HepG2 (cell line): ENCODE results near the gene MSANTD1. TPM values are rescaled to one million over a fixed set of nuclear protein-coding genes. Genes with fewer than 3 reads are reported as not detected.

Experiments used
- KLF13 ChIP-seq: sonication (generic); formaldehyde crosslinking; IDR thresholded peaks from 2 replicates; pipeline ENCODE4 v1.4.0; 2020; ENCODE audit warnings: mild to moderate bottlenecking, missing genetic modification reagents
- KLF9 ChIP-seq: IDR thresholded peaks from 2 replicates; pipeline ENCODE4 v1.6.1; 2016; ENCODE audit warnings: low read depth
- MLLT10 ChIP-seq: sonication (generic); formaldehyde crosslinking; IDR thresholded peaks from 2 replicates; pipeline ENCODE4 v1.4.0; 2020; ENCODE audit warnings: missing genetic modification reagents
- MTERF4 ChIP-seq: sonication (generic); formaldehyde crosslinking; IDR thresholded peaks from 2 replicates; pipeline ENCODE4 v1.8.0; 2023; ENCODE audit warnings: mild to moderate bottlenecking, missing genetic modification reagents
- NFAT5 ChIP-seq: sonication (generic); formaldehyde crosslinking; IDR thresholded peaks from 2 replicates; pipeline ENCODE4 v1.4.0; 2020; ENCODE audit warnings: missing genetic modification reagents
- NR2C2 ChIP-seq: sonication (generic); formaldehyde crosslinking; IDR thresholded peaks from 2 replicates; pipeline ENCODE4 v1.4.0; 2020; ENCODE audit warnings: missing genetic modification reagents, mild to moderate bottlenecking, moderate library complexity, borderline replicate concordance
- PRDM10 ChIP-seq: sonication (generic); formaldehyde crosslinking; IDR thresholded peaks from 2 replicates; pipeline ENCODE4 v1.4.0; 2020; ENCODE audit warnings: low read depth, missing genetic modification reagents
- RFX1 ChIP-seq: fragments of 450-650 bp; IDR thresholded peaks from 2 replicates; pipeline ENCODE4 v1.6.1; 2017
- SCMH1 ChIP-seq: sonication (generic); formaldehyde crosslinking; IDR thresholded peaks from 2 replicates; pipeline ENCODE4 v1.9.0; 2021; ENCODE audit warnings: missing genetic modification reagents, mild to moderate bottlenecking, borderline replicate concordance
- SIX1 ChIP-seq: sonication (generic); formaldehyde crosslinking; IDR thresholded peaks from 2 replicates; pipeline ENCODE4 v1.4.0; 2020; ENCODE audit warnings: missing genetic modification reagents, borderline replicate concordance
- TCF7 ChIP-seq: sonication (generic); IDR thresholded peaks from 2 replicates; pipeline ENCODE4 v1.6.1; 2016; ENCODE audit warnings: antibody characterized with exemption, low read depth
- ZBTB7A ChIP-seq: sonication (generic); formaldehyde crosslinking; IDR thresholded peaks from 2 replicates; pipeline ENCODE4 v1.8.0; 2022; ENCODE audit warnings: mild to moderate bottlenecking, missing genetic modification reagents
- ZFP82 ChIP-seq: sonication (generic); formaldehyde crosslinking; IDR thresholded peaks from 2 replicates; pipeline ENCODE4 v1.5.1; 2020; ENCODE audit warnings: mild to moderate bottlenecking, missing genetic modification reagents, borderline replicate concordance
- ZFX ChIP-seq: sonication (generic); formaldehyde crosslinking; IDR thresholded peaks from 2 replicates; pipeline ENCODE4 v1.4.0; 2020; ENCODE audit warnings: mild to moderate bottlenecking, low read depth, missing genetic modification reagents, moderate library complexity
- ZNF441 ChIP-seq: sonication (generic); formaldehyde crosslinking; IDR thresholded peaks from 2 replicates; pipeline ENCODE4 v1.7.0; 2021; ENCODE audit warnings: missing genetic modification reagents, borderline replicate concordance
- ZNF572 ChIP-seq: sonication (generic); formaldehyde crosslinking; IDR thresholded peaks from 2 replicates; pipeline ENCODE4 v1.5.1; 2020; ENCODE audit warnings: mild to moderate bottlenecking, missing genetic modification reagents
- ZNF879 ChIP-seq: sonication (generic); formaldehyde crosslinking; IDR thresholded peaks from 2 replicates; pipeline ENCODE4 v1.8.1; 2023; ENCODE audit warnings: missing genetic modification reagents
- ZSCAN31 ChIP-seq: sonication (generic); formaldehyde crosslinking; IDR thresholded peaks from 2 replicates; pipeline ENCODE4 v1.5.0; 2020; ENCODE audit warnings: low read depth, mild to moderate bottlenecking, missing genetic modification reagents
- polyA plus RNA-seq, 8 experiments: library from polyadenylated mRNA; depleted of rRNA in 3 of 8; stranded (reverse) in 7 of 8; unstranded in 1 of 8; fragments of >200 nt; fragmentation: Illumina TruSeq in 4 of 8; extraction: Trizol in 4 of 8; gene quantifications; 2 replicates each; pipeline versions ENCODE4 v1.2.1 to v1.2.3, GENCODE V29; 2011 to 2016; ENCODE audit warnings: low read depth in 4 of 8, missing spikeins in 1 of 8, mixed read lengths in 1 of 8; ENCODE audit not compliant: insufficient read depth in 1 of 8
- total RNA-seq, 5 experiments: library from RNA; depleted of rRNA; stranded (reverse); fragments of >200 nt; fragmentation: Illumina TruSeq; extraction: Trizol; gene quantifications; 2 replicates each; pipeline ENCODE4 v1.2.3, GENCODE V29; 2016; ENCODE audit warnings: low read depth in 1 of 5
- TF ChIP-seq, protein P1 (sequence below): sonication (generic); formaldehyde crosslinking; IDR thresholded peaks from 2 replicates; pipeline ENCODE4 v1.8.1; 2022; ENCODE audit warnings: low read depth, mild to moderate bottlenecking, missing genetic modification reagents

Gene MSANTD1
- total and polyA plus RNA-seq, 2 of the 13 experiments (the other 11 are each of a cell fraction or from before 2014, with no cell fraction given) = 0.22 to 0.40 TPM

DNA sequence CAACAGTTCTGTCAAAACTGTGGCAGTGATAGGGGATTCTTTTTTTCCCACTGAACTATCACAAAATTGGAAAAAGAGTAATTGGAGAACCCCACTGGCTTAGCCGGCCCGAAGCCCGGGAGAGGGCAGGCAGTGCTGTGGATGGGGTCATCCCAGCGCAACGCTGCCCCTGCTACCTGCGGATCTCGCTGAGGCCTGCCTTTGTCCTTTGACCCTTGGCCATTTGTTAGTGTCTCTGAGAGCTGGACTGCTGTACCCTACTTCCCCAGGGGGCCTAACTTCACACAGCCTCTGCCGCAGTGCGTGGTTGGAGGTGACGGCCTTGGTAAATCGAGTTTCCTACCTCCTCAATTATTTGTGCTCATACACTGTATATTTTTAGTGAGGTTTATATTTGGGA, 43.0 kb upstream of the MSANTD1 start (continued):
- TF ChIP-seq MTERF4 (CRISPR knock-in tag) (no peak; the same call in 1 of the 2 replicates), ZFP82 (no peak), SIX1 (no peak), NFAT5 (CRISPR knock-in tag) (no peak), KLF13 (CRISPR knock-in tag) (no peak), PRDM10 (CRISPR knock-in tag) (peak; percentile 71; the same call in 1 of the 2 replicates), ZNF441 (CRISPR knock-in tag) (no peak), ZNF572 (no peak), ZNF879 (CRISPR knock-in tag) (no peak), NR2C2 (peak; percentile 94), RFX1 (no peak), ZFX (CRISPR knock-in tag) (peak; percentile 95), TCF7 (peak; percentile 64), ZBTB7A (CRISPR knock-in tag) (peak; percentile 51; the same call in 1 of the 2 replicates), ZSCAN31 (CRISPR knock-in tag) (no peak), SCMH1 (CRISPR knock-in tag) (no peak), KLF9 (CRISPR knock-in tag) (no peak), MLLT10 (CRISPR knock-in tag) (no peak)
- TF ChIP-seq, protein P1, sequence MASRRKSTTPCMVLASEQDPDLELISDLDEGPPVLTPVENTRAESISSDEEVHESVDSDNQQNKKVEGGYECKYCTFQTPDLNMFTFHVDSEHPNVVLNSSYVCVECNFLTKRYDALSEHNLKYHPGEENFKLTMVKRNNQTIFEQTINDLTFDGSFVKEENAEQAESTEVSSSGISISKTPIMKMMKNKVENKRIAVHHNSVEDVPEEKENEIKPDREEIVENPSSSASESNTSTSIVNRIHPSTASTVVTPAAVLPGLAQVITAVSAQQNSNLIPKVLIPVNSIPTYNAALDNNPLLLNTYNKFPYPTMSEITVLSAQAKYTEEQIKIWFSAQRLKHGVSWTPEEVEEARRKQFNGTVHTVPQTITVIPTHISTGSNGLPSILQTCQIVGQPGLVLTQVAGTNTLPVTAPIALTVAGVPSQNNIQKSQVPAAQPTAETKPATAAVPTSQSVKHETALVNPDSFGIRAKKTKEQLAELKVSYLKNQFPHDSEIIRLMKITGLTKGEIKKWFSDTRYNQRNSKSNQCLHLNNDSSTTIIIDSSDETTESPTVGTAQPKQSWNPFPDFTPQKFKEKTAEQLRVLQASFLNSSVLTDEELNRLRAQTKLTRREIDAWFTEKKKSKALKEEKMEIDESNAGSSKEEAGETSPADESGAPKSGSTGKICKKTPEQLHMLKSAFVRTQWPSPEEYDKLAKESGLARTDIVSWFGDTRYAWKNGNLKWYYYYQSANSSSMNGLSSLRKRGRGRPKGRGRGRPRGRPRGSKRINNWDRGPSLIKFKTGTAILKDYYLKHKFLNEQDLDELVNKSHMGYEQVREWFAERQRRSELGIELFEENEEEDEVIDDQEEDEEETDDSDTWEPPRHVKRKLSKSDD (CRISPR knock-in tag) = peak; percentile 84
